DMS153 treated with DMSO at 0.1 percent for 48 hours (cell line): ENCODE measurements around the gene MRPS18B.
A peak's percentile ranks its signal among the peaks of the same experiment; 100 is the strongest.

Experiments used
- DNase-seq: peaks from one replicate; lab custom pipeline; 2025; ENCODE audit not compliant: unreplicated experiment; lab: John Stamatoyannopoulos, UW

MRPS18B gene

GRCh38 chr6:30617565-30618269 lies at the start of gene MRPS18B:
Gene MRPS18B (plus strand): TSS chr6:30617840. CDS start chr6:30617866, 26 bp downstream.
- DNase-seq, result peak; percentile 98

DNA sequence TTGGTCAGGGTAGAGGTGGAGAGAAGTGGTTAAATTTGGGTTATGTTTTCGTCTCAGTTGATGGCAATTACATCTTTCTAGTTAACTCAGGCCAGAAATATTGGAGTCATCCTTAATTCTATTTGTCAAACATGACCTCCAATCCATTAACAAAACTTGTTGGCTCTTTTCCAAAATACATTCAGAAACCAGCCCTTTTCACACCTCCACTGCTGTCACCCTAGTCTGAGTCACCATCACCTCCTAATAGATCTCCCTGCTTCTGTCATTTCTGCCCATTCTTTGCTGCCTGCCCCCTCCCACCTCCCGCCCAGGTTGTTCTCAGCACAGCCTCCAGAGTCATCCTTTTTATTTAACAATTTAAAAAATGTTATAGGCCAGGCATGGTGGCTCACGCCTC lies 49.4 kb upstream of the MRPS18B start:
- DNase-seq, result no peak

DNA sequence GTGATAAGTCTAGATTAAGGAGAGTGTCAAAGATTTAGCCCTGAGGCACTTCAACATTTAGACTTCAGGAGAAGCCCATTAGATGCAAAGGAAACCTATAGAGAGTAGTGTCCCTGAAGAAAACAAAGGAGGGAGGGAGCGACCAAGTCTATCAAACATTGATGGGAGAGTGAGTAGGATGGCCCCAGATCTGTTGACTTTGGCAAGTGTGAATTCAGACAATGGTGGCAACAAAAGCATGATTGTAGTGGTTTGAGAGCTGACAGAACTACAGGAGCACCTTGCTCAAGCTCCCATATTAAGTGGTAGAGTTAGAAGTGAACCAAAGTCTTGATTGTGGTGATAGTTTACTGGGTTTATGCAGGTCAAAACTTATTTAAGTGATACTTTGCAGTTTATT lies 47.4 kb upstream of the MRPS18B start:
- no peak for DNase-seq

GRCh38 chr6:30570740-30571074 lies 46.9 kb upstream of the MRPS18B start:
- DNase-seq, result no peak

DNA sequence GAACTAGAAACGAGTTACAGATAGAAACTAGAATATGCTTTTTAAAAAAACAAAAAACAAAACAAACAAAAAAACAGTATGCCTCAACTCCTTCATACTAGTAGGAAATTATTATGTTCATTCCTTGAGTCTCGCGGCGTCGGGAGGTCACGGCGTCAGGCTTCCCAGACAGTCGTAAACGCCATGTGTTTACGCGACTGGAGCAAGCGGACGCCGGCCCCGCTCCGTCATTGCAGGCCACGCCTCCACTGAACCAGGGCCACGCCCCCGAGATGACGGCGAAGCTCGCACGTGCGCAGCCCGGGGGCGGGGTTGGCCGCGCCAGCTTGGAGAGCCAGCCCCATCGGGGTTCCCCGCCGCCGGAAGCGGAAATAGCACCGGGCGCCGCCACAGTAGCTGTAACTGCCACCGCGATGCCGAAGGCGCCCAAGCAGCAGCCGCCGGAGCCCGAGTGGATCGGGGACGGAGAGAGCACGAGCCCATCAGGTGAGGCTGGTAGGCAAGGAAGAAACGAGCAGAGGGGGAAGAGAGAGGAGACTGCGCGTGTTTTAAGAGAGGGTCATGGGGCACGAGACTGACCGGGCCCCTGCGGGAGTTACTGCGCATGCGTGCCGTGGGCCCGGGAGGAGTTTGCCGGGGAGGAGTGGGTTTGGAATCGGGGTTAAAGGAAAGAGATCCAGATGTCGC lies 46.4 kb upstream of the MRPS18B start, which contains the start of gene ABCF1:
TSS of gene ABCF1 (plus strand) at position 368 of the 687 bp plus-strand sequence. CDS start at position 414, 46 bp downstream.
- DNase-seq, result peak; percentile 94

GRCh38 chr6:30571762-30572082 lies 45.9 kb upstream of the MRPS18B start:
- DNase-seq, result no peak

- DNase-seq, result no peak
Measured at GRCh38 chr6:30572148-30572547, 45.5 kb upstream of the MRPS18B start.

DNA sequence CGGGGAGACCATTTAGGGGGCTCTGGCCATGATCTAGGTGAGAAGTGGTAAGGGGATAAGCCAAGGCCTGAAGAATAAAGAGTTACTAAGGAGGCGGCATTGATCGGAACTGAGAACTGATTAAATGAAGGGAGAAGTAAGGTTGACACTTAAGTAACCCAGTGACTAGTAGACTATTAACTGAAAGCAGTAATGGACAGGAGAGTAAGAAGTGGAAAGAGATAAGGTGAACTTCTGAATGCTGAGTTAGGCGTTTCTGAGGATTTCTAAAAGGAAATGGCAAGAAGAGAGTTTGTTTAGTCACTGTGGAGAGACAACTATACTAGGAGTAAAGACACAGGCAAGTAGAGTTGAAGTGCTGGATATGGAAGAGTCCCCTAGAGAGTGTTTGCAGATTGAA lies 44.5 kb upstream of the MRPS18B start:
- DNase-seq, result no peak

GRCh38 chr6:30578051-30578450 lies 39.6 kb upstream of the MRPS18B start:
- DNase-seq, result no peak

DNA sequence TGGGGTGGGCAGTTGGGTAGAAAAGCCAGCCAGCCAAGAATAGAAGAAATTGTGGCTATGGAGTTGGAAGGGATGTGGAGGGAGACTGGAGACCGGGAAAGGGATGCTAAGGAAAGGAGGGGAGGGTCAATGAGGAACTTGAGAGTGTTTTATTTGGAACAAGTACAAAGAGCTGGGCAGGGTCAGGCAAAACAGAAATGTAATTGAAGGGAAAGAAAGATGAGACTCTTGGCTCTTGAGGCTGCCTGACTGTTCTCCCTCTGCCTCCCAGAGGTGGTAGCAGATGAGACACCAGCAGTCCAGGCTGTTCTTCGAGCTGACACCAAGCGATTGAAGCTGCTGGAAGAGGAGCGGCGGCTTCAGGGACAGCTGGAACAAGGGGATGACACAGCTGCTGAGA lies 33.7 kb upstream of the MRPS18B start:
- DNase-seq, result no peak

GRCh38 chr6:30589754-30590358 lies 27.8 kb upstream of the MRPS18B start:
- DNase-seq, result no peak

GRCh38 chr6:30590509-30590908 lies 27.1 kb upstream of the MRPS18B start:
- DNase-seq, result no peak

GRCh38 chr6:30591008-30591407 lies 26.6 kb upstream of the MRPS18B start:
- DNase-seq, result no peak

- no peak for DNase-seq
Measured at GRCh38 chr6:30592287-30592686, 25.4 kb upstream of the MRPS18B start.

DNA sequence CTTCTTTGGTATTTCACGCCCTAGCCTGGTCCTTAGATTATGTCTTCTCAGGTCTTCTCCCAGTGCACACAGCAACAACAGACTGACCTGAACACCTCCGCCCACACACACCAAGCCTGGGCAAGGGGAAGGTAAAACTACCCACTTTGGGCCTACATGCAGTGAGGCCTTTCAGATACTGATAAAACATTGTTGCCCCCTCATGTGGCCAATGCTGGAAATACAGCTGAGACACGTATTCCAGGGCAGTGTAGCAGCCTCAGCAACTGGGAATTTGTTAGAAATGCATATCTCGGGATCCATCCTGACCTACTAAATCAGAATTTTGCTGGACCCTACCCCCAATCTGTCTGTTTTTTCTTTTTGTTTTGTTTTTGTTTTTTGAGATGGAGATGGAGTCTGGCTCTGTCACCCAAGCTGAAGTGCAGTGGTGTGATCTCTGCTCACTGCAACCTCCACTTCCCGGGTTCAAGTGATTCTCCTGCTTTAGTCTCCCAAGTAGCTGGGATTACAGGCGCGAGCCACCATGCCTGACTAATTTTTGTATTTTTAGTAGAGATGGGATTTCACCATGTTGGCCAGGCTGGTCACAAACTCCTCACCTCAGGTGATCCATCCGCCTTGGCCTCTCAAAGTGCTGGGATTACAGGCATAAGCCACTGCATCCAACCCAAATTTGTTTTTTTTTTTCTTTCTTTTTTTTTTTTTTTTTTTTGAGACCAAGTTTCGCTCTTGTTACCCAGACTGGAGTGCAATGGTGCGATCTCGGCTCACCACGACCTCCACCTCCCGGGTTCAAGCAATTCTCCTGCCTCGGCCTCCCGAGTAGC lies 20.1 kb upstream of the MRPS18B start:
- peak; percentile 57 for DNase-seq

GRCh38 chr6:30598912-30599624 lies 18.6 kb upstream of the MRPS18B start:
- DNase-seq, result no peak

DNA sequence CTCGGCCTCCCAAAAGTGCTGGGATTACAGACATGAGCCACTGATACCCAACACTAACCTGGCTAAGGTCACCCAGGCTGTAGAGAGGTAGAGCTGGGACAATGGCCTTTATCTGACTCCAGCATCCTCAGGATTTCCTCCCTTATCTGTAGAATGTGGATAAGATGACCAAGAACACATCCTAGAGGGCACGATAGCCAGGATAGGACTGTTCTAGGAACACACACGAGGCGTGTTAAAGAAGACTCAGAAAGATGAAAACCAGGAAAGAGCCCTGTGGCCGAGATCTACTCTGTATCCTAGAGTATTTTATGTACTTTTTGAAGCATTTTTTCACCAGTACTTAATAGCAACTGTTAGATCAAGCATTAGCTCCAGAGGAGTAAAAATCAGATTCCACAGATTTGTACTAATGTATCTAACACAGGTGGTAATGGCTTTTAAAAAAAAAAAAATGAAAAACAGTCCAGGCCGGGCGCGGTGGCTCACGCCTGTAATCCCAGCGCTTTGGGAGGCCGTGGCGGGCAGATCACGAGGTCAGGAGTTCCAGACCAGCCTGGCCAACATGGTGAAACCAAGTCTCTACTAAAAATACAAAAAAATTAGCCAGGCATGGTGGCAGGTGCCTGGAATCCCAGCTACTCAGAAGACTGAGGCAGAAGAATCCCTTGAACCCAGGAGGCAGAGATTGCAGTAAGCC lies 17.9 kb upstream of the MRPS18B start:
- DNase-seq, result no peak

DNA sequence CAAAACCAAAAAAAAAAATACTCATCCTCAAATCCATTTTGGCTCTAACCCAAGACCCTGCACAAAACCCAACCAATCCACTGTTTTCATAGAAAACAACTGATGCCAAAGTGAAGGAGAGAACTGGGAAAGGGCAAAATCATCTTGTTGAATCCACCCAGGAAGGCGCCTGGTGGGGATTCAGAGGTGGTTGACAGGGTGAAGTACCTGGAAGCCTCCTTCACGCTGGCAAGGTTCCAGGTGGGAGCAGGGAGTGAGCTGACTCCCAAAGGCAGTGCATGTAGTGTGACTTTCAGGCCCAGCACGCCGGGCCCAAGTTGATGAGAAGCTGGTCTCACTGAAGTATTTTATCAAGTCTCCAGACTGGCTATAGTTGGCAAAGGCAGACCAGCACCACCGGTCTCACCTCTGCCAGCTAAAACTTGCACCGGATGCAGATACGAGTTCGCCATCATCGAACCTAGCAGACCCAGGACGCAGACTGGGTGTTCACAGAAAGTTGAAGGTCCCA lies 17.1 kb upstream of the MRPS18B start:
- no peak for DNase-seq

DNA sequence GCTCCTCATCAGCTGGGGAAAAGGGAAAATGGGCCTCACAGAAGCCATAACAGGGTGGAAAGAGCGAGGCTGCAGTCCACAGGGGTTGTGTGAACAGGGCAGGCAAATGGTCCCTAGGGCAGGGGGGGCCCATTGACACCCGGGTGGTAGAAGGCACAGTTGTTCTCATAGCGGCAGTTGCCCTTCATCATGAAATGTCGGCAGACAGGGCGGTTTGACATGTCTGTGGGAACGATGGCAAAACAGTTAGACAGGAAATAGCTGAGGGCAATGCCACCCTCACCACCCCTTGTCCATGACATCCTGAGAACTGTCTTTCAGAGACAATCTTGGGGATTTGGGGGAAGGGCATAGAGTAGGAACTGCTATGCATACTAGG lies 16.2 kb upstream of the MRPS18B start:
- no peak for DNase-seq
